Mesodermal cell (in vitro differentiated cells): ENCODE measurements around the gene ZNF302.
"Not testable (repeated sequence)": the region's sequence is repeated elsewhere in the genome, so short reads cannot be mapped to it uniquely, and the experiment has no call there.

Source experiments
- H3K27ac ChIP-seq: 2 replicates; pipeline ENCODE4 v1.7.0; 2013; ENCODE audit warnings: mild to moderate bottlenecking, low read depth, low read length, moderate library complexity; ENCODE audit not compliant: severe bottlenecking
- H3K36me3 ChIP-seq: 2 replicates; pipeline ENCODE4 v1.7.1; 2013; ENCODE audit warnings: mild to moderate bottlenecking, low read length, moderate library complexity; ENCODE audit not compliant: control insufficient read depth, insufficient read depth
- H3K4me1 ChIP-seq: one replicate; pipeline ENCODE4 v1.7.1; 2013; ENCODE audit warnings: mild to moderate bottlenecking, low read length; ENCODE audit not compliant: insufficient read depth, control insufficient read depth, poor library complexity, severe bottlenecking
- H3K4me3 ChIP-seq: 2 replicates; pipeline ENCODE4 v1.7.0; 2013; ENCODE audit warnings: low read length, control low read depth, mild to moderate bottlenecking; ENCODE audit not compliant: insufficient read depth, poor library complexity, severe bottlenecking; ENCODE audit errors: extremely low read depth
- H3K9me3 ChIP-seq: 2 replicates; pipeline ENCODE4 v1.7.1; 2013; ENCODE audit warnings: mild to moderate bottlenecking, low read length, moderate library complexity; ENCODE audit not compliant: control insufficient read depth
- WGBS, 2 experiments: methylation state at CpG; one replicate each; pipeline ENCODE4 v1.1.5; 2013; ENCODE audit warnings: missing lambda C conversion rate in 2 of 2; ENCODE audit not compliant: insufficient coverage in 2 of 2; 5-methylcytosine and 5-hydroxymethylcytosine counted together

The ZNF302 gene

GRCh38 chr19:34661357-34661756 lies 16.1 kb upstream of the ZNF302 start:
- Histone ChIP-seq H3K4me1 (no peaks in the 10 kb centered on the region), H3K9me3 (no peaks in the 10 kb centered on the region), H3K27ac (no peak overlapping the region), H3K4me3 (no peak overlapping the region), H3K36me3 (no peaks in the 10 kb centered on the region)
- 92 to 95% methylated on average over 2 of the region's 3 CpGs for WGBS, 2 experiments

GRCh38 chr19:34662919-34663318 lies 14.6 kb upstream of the ZNF302 start:
- no peak overlapping the region for H3K4me3 ChIP-seq
- no peaks in the 10 kb centered on the region for H3K36me3 ChIP-seq
- no peaks in the 10 kb centered on the region for H3K4me1 ChIP-seq
- 17 to 32% methylated on average over 1 to 3 of the region's 5 CpGs for WGBS, 2 experiments
- H3K9me3 ChIP-seq: no peaks in the 10 kb centered on the region
- H3K27ac ChIP-seq: no peak overlapping the region

GRCh38 chr19:34664168-34664567 lies 13.3 kb upstream of the ZNF302 start:
- no peaks in the 10 kb centered on the region for H3K4me1 ChIP-seq
- no peak overlapping the region for H3K27ac ChIP-seq
- WGBS, 2 experiments: 74 to 85% methylated on average over 3 of the region's 3 CpGs
- H3K4me3 ChIP-seq: no peak overlapping the region
- no peaks in the 10 kb centered on the region for H3K9me3 ChIP-seq
- H3K36me3 ChIP-seq: no peaks in the 10 kb centered on the region

GRCh38 chr19:34664870-34665269 lies 12.6 kb upstream of the ZNF302 start:
- 57 to 73% methylated on average over 5 to 6 of the region's 6 CpGs for WGBS, 2 experiments
- no peak overlapping the region for H3K4me3 ChIP-seq

GRCh38 chr19:34665275-34665674 lies 12.2 kb upstream of the ZNF302 start:
- H3K9me3 ChIP-seq, H3K36me3 ChIP-seq, H3K4me1 ChIP-seq, H3K27ac ChIP-seq, H3K4me3 ChIP-seq: not testable (repeated sequence)
- 91 to 100% methylated on average over 1 to 2 of the region's 4 CpGs for WGBS, 2 experiments

More at GRCh38 chr19:34664870-34665269, 12.6 kb upstream of the ZNF302 start:
- H3K27ac ChIP-seq: no peak overlapping the region
- H3K4me1 ChIP-seq: no peaks in the 10 kb centered on the region
- no peaks in the 10 kb centered on the region for H3K9me3 ChIP-seq
- no peaks in the 10 kb centered on the region for H3K36me3 ChIP-seq

DNA sequence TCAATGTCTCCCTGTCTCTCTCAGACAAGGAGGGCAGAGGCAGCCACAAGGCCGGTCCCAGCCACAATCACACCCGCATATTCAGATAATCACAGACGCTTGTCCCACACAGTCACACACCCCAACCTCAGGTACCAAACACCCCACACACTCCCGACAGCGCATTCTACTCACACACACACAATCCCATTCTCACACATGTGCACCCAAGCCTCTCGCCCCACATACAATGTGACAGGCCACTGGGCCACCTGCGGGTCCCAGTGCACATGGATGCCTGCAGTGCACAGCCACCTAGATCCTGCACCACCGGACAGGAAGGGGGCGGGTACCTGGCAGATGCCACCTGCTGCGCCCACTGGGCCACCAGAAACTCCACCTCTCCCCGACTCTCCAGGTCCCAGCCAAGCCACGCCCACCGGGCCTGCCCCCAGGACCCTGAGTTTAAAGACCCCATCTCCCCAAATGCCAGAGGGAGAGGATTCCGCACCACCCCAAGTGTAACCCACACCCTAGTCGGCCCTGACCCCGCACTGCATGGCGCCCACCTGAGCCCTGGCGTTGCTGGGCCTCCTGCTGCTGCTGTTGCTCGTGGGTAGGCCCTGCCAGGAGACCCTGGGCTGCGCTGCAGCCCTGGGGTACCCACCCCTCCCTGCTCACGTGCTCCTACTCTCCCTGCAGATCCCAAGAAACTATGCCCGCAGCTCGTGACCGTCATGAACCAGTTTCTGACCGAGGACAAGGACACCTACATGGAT lies 11.1 kb upstream of the ZNF302 start:
- Histone ChIP-seq H3K9me3 (no peaks in the 10 kb centered on the region), H3K27ac (no peak overlapping the region), H3K36me3 (no peaks in the 10 kb centered on the region), H3K4me3 (no peak overlapping the region), H3K4me1 (no peaks in the 10 kb centered on the region)
- 89 to 91% methylated on average over 20 to 24 of the region's 25 CpGs for WGBS, 2 experiments

- WGBS, 2 experiments: 80 to 84% methylated on average over 2 to 9 of the region's 9 CpGs
- H3K4me1 ChIP-seq: no peaks in the 10 kb centered on the region
- H3K27ac ChIP-seq: no peak overlapping the region
- no peaks in the 10 kb centered on the region for H3K36me3 ChIP-seq
- H3K4me3 ChIP-seq: no peak overlapping the region
- H3K9me3 ChIP-seq: no peaks in the 10 kb centered on the region
These were observed 10.6 kb upstream of the ZNF302 start for GRCh38 chr19:34666958-34667265.

DNA sequence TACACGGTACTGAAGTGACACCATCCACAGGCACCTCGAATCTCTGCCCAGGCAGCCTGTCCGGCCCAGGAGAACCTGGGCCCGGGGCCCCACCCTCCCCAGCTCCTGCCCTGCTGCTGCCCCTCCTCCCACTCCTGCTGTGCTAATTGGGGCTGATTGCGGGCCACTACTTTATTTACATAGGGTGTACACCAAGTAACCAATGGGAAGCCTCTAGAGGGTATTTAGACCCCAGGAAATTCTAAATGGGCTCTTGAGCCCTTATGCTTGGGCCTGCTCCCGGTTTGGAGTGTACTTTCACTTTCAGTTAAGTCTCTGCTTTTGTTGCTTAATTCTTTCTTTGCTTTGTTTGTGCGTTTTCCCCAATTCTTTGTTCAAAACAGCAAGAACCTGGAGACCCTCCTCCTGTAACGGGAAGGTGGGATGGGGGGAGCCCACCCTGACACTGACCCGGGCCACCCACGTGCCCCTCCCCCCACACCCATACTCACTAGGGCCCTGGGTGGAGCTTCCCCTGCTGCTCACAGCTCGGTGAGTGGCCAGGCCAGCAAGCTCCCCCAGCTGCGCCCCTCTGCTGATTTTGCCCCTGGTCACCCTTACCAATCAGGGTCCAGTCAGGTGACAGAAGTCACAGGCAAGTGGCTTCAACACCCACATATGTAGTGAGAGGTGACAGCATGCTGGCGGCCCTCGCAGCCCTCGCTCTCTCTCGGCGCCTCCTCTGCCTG lies 10.0 kb upstream of the ZNF302 start:
- no peaks in the 10 kb centered on the region for H3K36me3 ChIP-seq
- H3K9me3 ChIP-seq: no peaks in the 10 kb centered on the region
- H3K4me1 ChIP-seq: no peaks in the 10 kb centered on the region
- WGBS, 2 experiments: 72 to 85% methylated on average over 10 to 11 of the region's 17 CpGs
- H3K4me3 ChIP-seq: no peak overlapping the region
- no peak overlapping the region for H3K27ac ChIP-seq

DNA sequence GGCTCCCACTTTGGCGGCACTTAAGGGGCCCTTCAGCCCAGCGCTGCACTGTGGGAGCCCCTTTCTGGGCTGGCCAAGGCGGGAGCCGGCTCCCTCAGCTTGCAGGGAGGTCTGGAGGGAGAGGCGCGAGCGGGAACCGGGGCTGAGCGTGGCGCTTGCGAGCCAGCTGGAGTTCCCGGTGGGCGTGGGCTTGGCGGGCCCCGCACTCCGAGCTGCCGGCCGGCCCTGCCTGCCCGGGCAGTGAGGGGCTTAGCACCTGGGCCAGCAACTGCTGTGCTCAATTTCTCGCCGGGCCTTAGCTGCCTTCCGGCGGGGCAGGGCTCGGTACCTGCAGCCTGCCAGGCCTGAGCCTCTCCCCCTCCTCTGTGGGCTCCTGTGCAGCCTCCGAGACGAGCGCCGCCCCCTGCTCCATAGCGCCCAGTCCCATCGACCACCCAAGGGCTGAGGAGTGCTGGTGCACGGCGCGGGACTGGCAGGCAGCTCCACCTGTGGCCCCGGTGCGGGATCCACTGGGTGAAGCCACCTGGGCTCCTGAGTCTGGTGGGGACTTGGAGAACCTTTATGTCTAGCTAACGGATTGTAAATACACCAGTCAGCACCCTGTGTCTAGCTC lies 9.3 kb upstream of the ZNF302 start:
- H3K9me3 ChIP-seq, H3K4me3 ChIP-seq, H3K27ac ChIP-seq, H3K4me1 ChIP-seq, H3K36me3 ChIP-seq: not testable (repeated sequence)
- WGBS, 2 experiments: 90 to 92% methylated on average over 30 to 32 of the region's 36 CpGs

- not testable (repeated sequence) for H3K27ac ChIP-seq, H3K9me3 ChIP-seq, H3K4me1 ChIP-seq, H3K4me3 ChIP-seq, H3K36me3 ChIP-seq
- WGBS, 2 experiments: 80 to 82% methylated on average over 3 to 4 of the region's 5 CpGs
These were observed 8.8 kb upstream of the ZNF302 start for GRCh38 chr19:34668690-34669089.

DNA sequence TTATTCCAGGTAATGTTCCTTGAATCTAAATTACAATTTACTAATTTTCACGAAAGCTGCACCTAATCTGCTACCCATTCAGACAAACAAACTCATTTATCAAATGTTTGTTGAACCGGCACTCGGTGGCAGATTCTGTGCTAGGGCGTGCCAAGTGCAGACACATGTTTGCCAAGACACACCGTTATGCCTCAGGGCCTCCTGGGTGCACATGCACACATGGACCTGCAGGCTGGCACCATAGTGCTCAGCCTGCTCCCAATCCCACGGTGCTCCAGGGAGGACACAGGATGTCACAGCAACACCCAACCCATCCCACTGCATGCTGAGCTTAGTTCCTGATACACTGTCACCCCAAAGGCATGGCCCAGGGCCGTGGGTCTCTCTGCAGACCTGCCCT lies 8.2 kb upstream of the ZNF302 start:
- H3K4me1 ChIP-seq: no peaks in the 10 kb centered on the region
- WGBS, 2 experiments: 86 to 92% methylated on average over 5 to 6 of the region's 7 CpGs
- no peaks in the 10 kb centered on the region for H3K9me3 ChIP-seq
- no peak overlapping the region for H3K27ac ChIP-seq
- no peaks in the 10 kb centered on the region for H3K36me3 ChIP-seq
- no peak overlapping the region for H3K4me3 ChIP-seq
